GM12878 (cell line): ENCODE measurements around the gene RNASE13. TPM values are rescaled to one million over a fixed set of nuclear protein-coding genes. Genes with fewer than 3 reads are reported as not detected.

Experiments used
- ATAC-seq: fragments of 200-7000 bp; cut with Tn5 transposase; 3 replicates; pipeline ENCODE4 v1.9.1; 2020; ENCODE audit warnings: mild to moderate bottlenecking, moderate library complexity
- BruUV-seq: library from RNA; stranded (reverse); fragments of 400-500 nt; replicated peaks from 2 replicates; lab custom pipeline; 2021; lab: Mats Ljungman, UMichigan
- CTCF ChIA-PET: fragments of 300-600 bp; sonication (Branson Sonifier 250); formaldehyde crosslinking; extraction: SDS; loops from one replicate; lab custom pipeline; 2021; ENCODE audit warnings: inconsistent platforms; lab: Yijun Ruan, JAX
- POLR2A ChIA-PET: fragments of 350-600 bp; formaldehyde crosslinking; extraction: SDS; loops from one replicate; lab custom pipeline; 2021; ENCODE audit warnings: inconsistent platforms; lab: Charles Lee
- RAD21 ChIA-PET: fragments of 300-600 bp; sonication (Branson Sonifier 250); formaldehyde crosslinking; loops from one replicate; lab custom pipeline; 2023; ENCODE audit warnings: antibody characterized with exemption; ENCODE audit not compliant: unreplicated experiment; lab: Charles Lee
- SMC1A ChIA-PET: fragments of 300-600 bp; sonication (Branson Sonifier 250); formaldehyde crosslinking; loops from one replicate; lab custom pipeline; 2023; ENCODE audit not compliant: unreplicated experiment, uncharacterized antibody; lab: Charles Lee
- DNase-seq: peaks from one replicate; pipeline ENCODE4 v3.0.0-alpha.2; 2011; ENCODE audit warnings: low read depth, low spot score
- FAIRE-seq: peaks from 3 replicates; lab custom pipeline; 2011; peaks lifted over from hg19 to GRCh38; lab: Jason Lieb, UNC
- H2AFZ ChIP-seq: 2 replicates; pipeline ENCODE4 v1.6.0; 2011; ENCODE audit warnings: low read depth, low read length, control low read depth; ENCODE audit not compliant: control insufficient read depth
- H3K27ac ChIP-seq: 2 replicates; pipeline ENCODE4 v1.5.1; 2011; ENCODE audit warnings: control low read depth; ENCODE audit not compliant: control insufficient read depth, insufficient read depth
- H3K27me3 ChIP-seq, 2 experiments: replicated peaks in 1 of 2; 2 replicates each; pipeline versions ENCODE4 v1.6.0 to v1.6.1; 2011; ENCODE audit warnings: low read length in 1 of 2; ENCODE audit not compliant: control insufficient read depth in 2 of 2, insufficient read depth in 2 of 2
- H3K36me3 ChIP-seq, 2 experiments: 2 replicates each; pipeline ENCODE4 v1.5.1; 2011; ENCODE audit warnings: low read length in 1 of 2; ENCODE audit not compliant: control insufficient read depth in 2 of 2, insufficient read depth in 2 of 2
- H3K4me1 ChIP-seq: 2 replicates; pipeline ENCODE4 v1.6.1; 2011; ENCODE audit warnings: mild to moderate bottlenecking, low read length, moderate library complexity, mixed read lengths; ENCODE audit not compliant: control insufficient read depth, insufficient read depth
- H3K4me2 ChIP-seq: 2 replicates; pipeline ENCODE4 v1.6.0; 2011; ENCODE audit warnings: control low read depth; ENCODE audit not compliant: control insufficient read depth, insufficient read depth
- H3K4me3 ChIP-seq: fragments of 200-600 bp; sonication (generic); 2 replicates; pipeline ENCODE4 v1.5.1; 2016
- H3K79me2 ChIP-seq: 2 replicates; pipeline ENCODE4 v1.6.0; 2011; ENCODE audit warnings: low read length; ENCODE audit not compliant: control insufficient read depth, insufficient read depth
- H3K9ac ChIP-seq: 2 replicates; pipeline ENCODE4 v1.8.0; 2011; ENCODE audit warnings: low read length, control low read depth, mixed read lengths; ENCODE audit not compliant: control insufficient read depth, insufficient read depth
- H3K9me3 ChIP-seq: replicated peaks from 3 replicates; pipeline ENCODE4 v1.5.1; 2011; ENCODE audit warnings: mild to moderate bottlenecking, low read length; ENCODE audit not compliant: control insufficient read depth, insufficient read depth
- H4K20me1 ChIP-seq: 2 replicates; pipeline ENCODE4 v1.6.0; 2011; ENCODE audit not compliant: control insufficient read depth, insufficient read depth
- CHD4 ChIP-seq: fragments of 200-600 bp; sonication (generic); IDR thresholded peaks from 2 replicates; pipeline ENCODE4 v1.6.1; 2016; ENCODE audit warnings: mild to moderate bottlenecking
- IKZF2 ChIP-seq, 2 experiments: fragments of 450-650 bp; IDR thresholded peaks; 2 replicates each; pipeline ENCODE4 v1.6.1; 2017; ENCODE audit warnings: mild to moderate bottlenecking in 2 of 2, moderate library complexity in 2 of 2
- IRF4 ChIP-seq: IDR thresholded peaks from 2 replicates; pipeline ENCODE4 v1.6.1; 2011; ENCODE audit warnings: low read depth, low read length
- MTA3 ChIP-seq: IDR thresholded peaks from 2 replicates; pipeline ENCODE4 v1.6.1; 2012; ENCODE audit warnings: low read length, inconsistent platforms, borderline replicate concordance
- MYB ChIP-seq: fragments of 150-350 bp; IDR thresholded peaks from 2 replicates; pipeline ENCODE4 v1.6.1; 2014; ENCODE audit warnings: mild to moderate bottlenecking, low read depth, low read length, borderline replicate concordance
- PML ChIP-seq: IDR thresholded peaks from 2 replicates; pipeline ENCODE4 v1.6.1; 2012; ENCODE audit warnings: low read length, inconsistent platforms
- RAD21 ChIP-seq: IDR thresholded peaks from 2 replicates; pipeline ENCODE4 v1.6.1; 2011; ENCODE audit warnings: mild to moderate bottlenecking, low read depth, low read length, moderate library complexity; ENCODE audit not compliant: insufficient read depth
- RB1 ChIP-seq: fragments of 450-650 bp; formaldehyde crosslinking; IDR thresholded peaks from 2 replicates; pipeline ENCODE4 v1.6.1; 2017; ENCODE audit warnings: mild to moderate bottlenecking, borderline replicate concordance
- TCF3 ChIP-seq: IDR thresholded peaks from 2 replicates; pipeline ENCODE4 v1.6.1; 2012; ENCODE audit warnings: low read depth, mild to moderate bottlenecking, low read length, borderline replicate concordance; ENCODE audit not compliant: insufficient read depth
- ZBED1 ChIP-seq: IDR thresholded peaks from 2 replicates; pipeline ENCODE4 v1.6.1; 2016; ENCODE audit warnings: borderline replicate concordance
- ZNF622 ChIP-seq: fragments of 450-650 bp; IDR thresholded peaks from 2 replicates; pipeline ENCODE4 v1.6.1; 2017; ENCODE audit warnings: mild to moderate bottlenecking, inconsistent platforms
- whole genome bisulfite sequencing: methylation state at CpG from one replicate; pipeline ENCODE4 v1.1.6; 2016; ENCODE audit warnings: low lambda C conversion rate; ENCODE audit not compliant: insufficient replicate concordance, insufficient coverage; ENCODE audit errors: missing lambda C conversion rate; 5-methylcytosine and 5-hydroxymethylcytosine counted together
- in situ Hi-C: fragments of 300-500 bp; cut with MboI; formaldehyde crosslinking; loops from 9 replicates; pipeline ENCODE4 v1.14.3; 2018; ENCODE audit warnings: mixed read lengths
- intact Hi-C: fragments of 100-400 bp; cut with micrococcal nuclease; formaldehyde crosslinking; loops from one replicate; pipeline ENCODE4 v1.14.2; 2022; ENCODE audit not compliant: unreplicated experiment
- polyA plus RNA-seq, 11 experiments: library from polyadenylated mRNA; depleted of rRNA in 4 of 11; unstranded in 6 of 11; stranded (reverse) in 5 of 11; fragments of >200 nt; fragmentation: Nextera tagmentation in 4 of 11; fragmentation: Illumina TruSeq in 1 of 11; extraction: Ambion mirVana in 4 of 11; extraction: Trizol in 1 of 11; gene quantifications; 1 replicate in 1 of 11; 2 replicates in 10 of 11; pipeline versions ENCODE4 v1.2.1 to v1.2.3, GENCODE V29; 2011 to 2016; ENCODE audit warnings: inconsistent platforms in 2 of 11, missing spikeins in 2 of 11, low read depth in 1 of 11
- total RNA-seq, 4 experiments: library from RNA; depleted of rRNA in 3 of 4; stranded (reverse); fragments of >200 nt in 3 of 4; fragmentation: Illumina TruSeq in 1 of 4; extraction: Trizol in 1 of 4; gene quantifications; 2 replicates each; pipeline versions ENCODE4 v1.2.1 to v1.2.3, GENCODE V29; 2013 to 2021

RNASE13 gene
- total and polyA plus RNA-seq, 10 of the 15 experiments (the other 5 are each of a cell fraction or from before 2014, with no cell fraction given): not detected

- TF ChIP-seq IRF4: no peak
Observed at GRCh38 chr14:21055432-21056117, 21.0 kb upstream of the RNASE13 start (continued).

GRCh38 chr14:21054768-21055145 lies 20.1 kb upstream of the RNASE13 start:
- intact Hi-C loops (no loop called here), in situ Hi-C loops (no loop called here)
- no peaks in the 10 kb centered on the region for H4K20me1 ChIP-seq
- no peak for ATAC-seq
- H3K79me2 ChIP-seq: no peaks in the 10 kb centered on the region
- no peaks in the 10 kb centered on the region for H3K4me1 ChIP-seq
- no peak overlapping the region for H2AFZ ChIP-seq
- BruUV-seq: no TSS peak
- POLR2A ChIA-PET: no interaction called here
- 48% methylated on average over 4 of the region's 4 CpGs for WGBS
- no peaks in the 10 kb centered on the region for H3K36me3 ChIP-seq
- no peak overlapping the region for H3K4me3 ChIP-seq
- H3K4me2 ChIP-seq: no peak overlapping the region
- H3K9me3 ChIP-seq: no peaks in the 10 kb centered on the region
- H3K27me3 ChIP-seq: no peaks in the 10 kb centered on the region
- TF ChIP-seq ZBED1 (no peak), ZNF622 (no peak), TCF3 (no peak), CHD4 (no peak), MYB (no peak), MTA3 (no peak), RAD21 (no peak), IKZF2 (IDR thresholded peaks at IDR 0.05) (no peak), PML (no peak), RB1 (no peak)
- TF ChIP-seq, all 136 proteins: peak for 0
- ChIA-PET SMC1A (no interaction called here), RAD21 (no interaction called here), CTCF (no interaction called here)
- H3K27ac ChIP-seq: no peak overlapping the region
- no peak overlapping the region for H3K9ac ChIP-seq
- no peak for FAIRE-seq
- no peak for DNase-seq
